D721Med (cell line): ENCODE measurements around the gene IL20.

ENCODE experiments used
- DNase-seq: peaks from one replicate; pipeline ENCODE4 v3.0.0; 2011; ENCODE audit warnings: low spot score; ENCODE audit not compliant: insufficient read length
- FAIRE-seq: peaks from 2 replicates; lab custom pipeline; 2011; peaks lifted over from hg19 to GRCh38; lab: Jason Lieb, UNC
- TF ChIP-seq, protein P1 (sequence below): IDR thresholded peaks from 2 replicates; pipeline ENCODE4 v1.5.1; 2012; ENCODE audit warnings: mild to moderate bottlenecking, control low read depth; ENCODE audit not compliant: insufficient read depth; ENCODE audit errors: missing control alignments

IL20 gene

DNA sequence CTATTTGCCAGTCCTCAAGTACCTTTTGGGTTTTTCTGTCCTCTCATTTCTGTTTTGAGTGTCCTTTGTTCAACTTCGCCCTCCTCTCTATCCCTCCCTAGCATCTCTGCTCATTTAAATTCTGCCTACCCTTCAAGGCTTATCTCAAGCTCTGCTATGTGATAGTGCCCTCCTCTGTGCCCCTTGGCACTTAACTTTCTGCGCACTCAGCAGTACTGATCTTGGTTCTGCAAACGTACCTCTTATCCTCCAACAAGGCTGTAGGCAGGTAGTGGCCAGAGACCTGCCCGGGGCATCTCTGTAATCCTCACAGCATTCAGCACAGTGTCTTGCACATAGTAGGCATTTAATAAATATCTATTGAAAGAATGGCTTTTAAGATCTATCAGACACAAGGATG is 5.3 kb upstream of the IL20 start:
- TF ChIP-seq, protein P1, sequence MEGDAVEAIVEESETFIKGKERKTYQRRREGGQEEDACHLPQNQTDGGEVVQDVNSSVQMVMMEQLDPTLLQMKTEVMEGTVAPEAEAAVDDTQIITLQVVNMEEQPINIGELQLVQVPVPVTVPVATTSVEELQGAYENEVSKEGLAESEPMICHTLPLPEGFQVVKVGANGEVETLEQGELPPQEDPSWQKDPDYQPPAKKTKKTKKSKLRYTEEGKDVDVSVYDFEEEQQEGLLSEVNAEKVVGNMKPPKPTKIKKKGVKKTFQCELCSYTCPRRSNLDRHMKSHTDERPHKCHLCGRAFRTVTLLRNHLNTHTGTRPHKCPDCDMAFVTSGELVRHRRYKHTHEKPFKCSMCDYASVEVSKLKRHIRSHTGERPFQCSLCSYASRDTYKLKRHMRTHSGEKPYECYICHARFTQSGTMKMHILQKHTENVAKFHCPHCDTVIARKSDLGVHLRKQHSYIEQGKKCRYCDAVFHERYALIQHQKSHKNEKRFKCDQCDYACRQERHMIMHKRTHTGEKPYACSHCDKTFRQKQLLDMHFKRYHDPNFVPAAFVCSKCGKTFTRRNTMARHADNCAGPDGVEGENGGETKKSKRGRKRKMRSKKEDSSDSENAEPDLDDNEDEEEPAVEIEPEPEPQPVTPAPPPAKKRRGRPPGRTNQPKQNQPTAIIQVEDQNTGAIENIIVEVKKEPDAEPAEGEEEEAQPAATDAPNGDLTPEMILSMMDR: no peak
- FAIRE-seq (no peak), DNase-seq (no peak)

DNA sequence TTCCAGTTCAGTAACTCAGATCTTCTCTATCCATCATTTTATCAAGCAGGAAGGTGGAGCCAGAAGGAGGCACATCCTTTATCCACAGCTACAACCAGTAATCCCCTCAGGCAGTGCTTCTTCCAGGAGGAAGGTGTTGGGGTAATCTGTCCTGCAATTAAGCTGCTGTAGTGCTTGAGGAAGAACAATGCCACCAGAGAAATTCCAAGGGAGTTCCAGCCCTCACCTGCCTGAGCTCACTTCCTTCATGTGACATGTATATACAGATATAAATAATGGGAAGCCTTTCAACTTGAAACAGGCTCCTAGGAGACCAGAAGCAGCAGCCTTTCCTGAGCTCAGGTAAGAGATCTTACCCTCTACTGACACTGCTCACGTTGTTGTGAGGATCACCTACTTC is 2.2 kb upstream of the IL20 start:
- no peak for FAIRE-seq
- TF ChIP-seq, protein P1: no peak
- DNase-seq: no peak

DNA sequence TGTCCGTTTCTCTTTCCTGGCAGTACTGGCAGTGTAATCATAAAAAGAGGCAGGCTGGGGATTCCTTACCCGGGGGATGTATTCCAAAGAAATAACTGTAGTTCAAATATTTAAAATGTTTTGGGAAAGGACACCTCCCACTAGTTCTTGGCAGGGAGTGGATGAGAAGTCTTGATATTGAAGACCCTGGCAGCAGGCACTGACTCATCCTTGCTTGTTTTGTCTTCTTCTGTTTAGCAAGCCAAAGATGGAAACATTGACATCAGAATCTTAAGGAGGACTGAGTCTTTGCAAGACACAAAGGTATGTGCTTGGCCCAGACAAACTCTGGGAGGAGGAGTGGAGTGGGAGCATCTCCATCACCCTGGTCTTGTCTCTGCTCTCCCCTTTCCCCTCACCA is 639 bp downstream of the IL20 start:
- FAIRE-seq (no peak), DNase-seq (no peak)
- TF ChIP-seq, protein P1: no peak

DNA sequence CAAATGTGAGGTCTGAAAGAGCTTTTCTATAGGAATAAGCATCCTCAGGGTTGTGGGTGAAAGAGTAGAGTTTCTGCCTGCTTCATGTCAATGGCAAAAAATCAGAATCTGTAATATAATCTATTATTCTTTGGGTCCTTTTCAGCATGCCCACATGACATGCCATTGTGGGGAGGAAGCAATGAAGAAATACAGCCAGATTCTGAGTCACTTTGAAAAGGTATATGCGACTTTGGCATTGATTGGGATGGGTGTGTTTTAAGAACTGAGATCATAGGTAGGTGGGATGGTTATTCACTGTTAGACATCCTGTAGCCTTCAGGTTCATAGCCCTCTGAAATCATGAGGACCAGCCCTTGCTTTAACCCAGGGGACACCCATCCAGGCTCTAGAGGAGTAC is 1.8 kb downstream of the IL20 start:
- DNase-seq: no peak
- no peak for FAIRE-seq

DNA sequence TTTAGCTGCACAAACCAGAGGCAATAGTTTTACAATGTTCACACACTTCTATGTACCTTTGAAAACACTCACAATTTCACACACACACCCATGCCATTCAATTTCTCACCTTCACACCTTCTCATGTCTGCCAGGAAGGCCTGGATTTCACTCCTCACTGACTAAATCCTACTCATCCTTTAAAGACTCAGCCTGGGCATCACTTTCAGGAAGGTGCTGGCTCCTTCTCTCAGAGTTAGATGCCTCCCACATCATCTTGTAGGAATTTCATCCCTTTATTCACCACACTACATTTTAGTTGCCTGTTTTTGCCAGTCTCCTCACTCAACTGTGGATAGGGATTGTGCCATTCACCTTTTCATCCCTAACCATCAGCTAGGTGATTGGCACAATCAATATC is 2.3 kb downstream of the IL20 start:
- TF ChIP-seq, protein P1: no peak
- FAIRE-seq (no peak), DNase-seq (no peak)

More for the DNA sequence above, 1.8 kb downstream of the IL20 start:
- TF ChIP-seq, protein P1: no peak

DNA sequence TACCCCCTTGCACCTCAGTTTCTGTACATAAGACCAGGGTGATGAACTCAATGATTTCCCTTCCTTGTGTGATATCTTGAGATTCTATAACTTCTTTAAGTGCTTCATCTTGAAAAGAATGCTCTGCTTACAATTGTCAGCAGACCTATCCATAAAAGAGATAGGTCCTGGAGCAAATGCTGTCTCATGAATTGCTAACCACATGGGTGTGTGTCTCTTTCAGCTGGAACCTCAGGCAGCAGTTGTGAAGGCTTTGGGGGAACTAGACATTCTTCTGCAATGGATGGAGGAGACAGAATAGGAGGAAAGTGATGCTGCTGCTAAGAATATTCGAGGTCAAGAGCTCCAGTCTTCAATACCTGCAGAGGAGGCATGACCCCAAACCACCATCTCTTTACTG is 2.8 kb downstream of the IL20 start:
- TF ChIP-seq, protein P1: no peak
- no peak for FAIRE-seq
- DNase-seq: no peak

DNA sequence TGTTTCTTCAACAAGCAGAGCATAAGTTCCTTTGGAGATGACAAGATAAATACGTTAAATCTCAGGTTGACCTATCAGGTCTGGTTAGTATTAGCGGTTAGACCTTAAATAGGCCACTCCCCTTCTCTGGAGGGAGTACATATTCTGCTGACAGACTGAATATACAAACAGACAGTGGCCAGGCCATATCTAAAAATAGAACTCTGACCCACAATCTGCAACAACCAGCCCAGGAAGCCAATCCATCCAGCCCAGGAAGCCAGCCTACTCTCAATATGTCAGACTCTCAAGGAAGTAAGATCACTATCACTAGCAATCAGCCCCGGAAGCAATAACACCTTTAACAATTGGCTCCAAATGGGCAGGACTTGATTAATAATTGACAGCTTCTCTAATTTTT is 6.7 kb downstream of the IL20 start:
- FAIRE-seq (no peak), DNase-seq (no peak)
- TF ChIP-seq, protein P1: no peak
